Naive thymus-derived CD8-positive, alpha-beta T cell (primary cell): Measurements from ENCODE around the gene ANKRD23. TPM values are rescaled to one million over a fixed set of nuclear protein-coding genes. Genes with fewer than 3 reads are reported as not detected.

Experiments
- ATAC-seq, 2 donors: fragments of 150-1000 bp; cut with Tn5 transposase in 1 of 2; sonication (Bioruptor Pico), chemical (Tn5 transposase) in 1 of 2; 1 replicate in 1 of 2; 2 replicates in 1 of 2; pipeline ENCODE4 v1.10.0; 2021; ENCODE audit warnings: mild to moderate bottlenecking in 2 of 2, moderate library complexity in 2 of 2
- POLR2A ChIA-PET: fragments of 350-600 bp; sonication (Branson Sonifier 250); formaldehyde crosslinking; loops from one replicate; lab custom pipeline; 2021; ENCODE audit warnings: antibody characterized with exemption; lab: Charles Lee
- DNase-seq, 10 donors: peaks; one replicate each; pipeline versions ENCODE4 v3.0.0 to v3.0.0-alpha.2; 2020 to 2022
- H3K27ac Mint-ChIP-seq, 10 donors: one replicate each; pipeline ENCODE4 v1.8.0; 2020 to 2022; ENCODE audit warnings: mild to moderate bottlenecking in 10 of 10, mixed read lengths in 10 of 10, moderate library complexity in 4 of 10, inconsistent platforms in 1 of 10
- H3K27me3 Mint-ChIP-seq, 5 donors: one replicate each; pipeline ENCODE4 v1.8.0; 2021 to 2022; ENCODE audit warnings: mixed read lengths in 5 of 5
- H3K36me3 Mint-ChIP-seq, 3 donors: one replicate each; pipeline ENCODE4 v1.8.0; 2020 to 2022; ENCODE audit warnings: mixed read lengths in 3 of 3, mild to moderate bottlenecking in 2 of 3, inconsistent platforms in 1 of 3
- H3K4me1 Mint-ChIP-seq, 4 donors: one replicate each; pipeline ENCODE4 v1.8.0; 2021 to 2022; ENCODE audit warnings: mixed read lengths in 4 of 4
- H3K4me3 Mint-ChIP-seq, 10 donors: one replicate each; pipeline ENCODE4 v1.8.0; 2020 to 2022; ENCODE audit warnings: mild to moderate bottlenecking in 10 of 10, mixed read lengths in 10 of 10, moderate library complexity in 6 of 10, inconsistent platforms in 1 of 10
- H3K9me3 Mint-ChIP-seq, 9 donors: one replicate each; pipeline ENCODE4 v1.8.0; 2020 to 2022; ENCODE audit warnings: mixed read lengths in 9 of 9, mild to moderate bottlenecking in 3 of 9, inconsistent platforms in 1 of 9, moderate library complexity in 1 of 9
- polyA plus RNA-seq, 3 donors: library from polyadenylated mRNA; unstranded; fragments of 300-500 nt; fragmentation: Illumina TruSeq; gene quantifications; one replicate each; pipeline ENCODE4 v1.2.3, GENCODE V29; 2021
- total RNA-seq, 8 experiments: library from RNA in 2 of 8; stranded (reverse) in 2 of 8; gene quantifications; one replicate each; pipeline ENCODE4 v1.2.3 and lab custom pipeline; 2021 to 2026

Gene ANKRD23
- total and polyA plus RNA-seq, 5 experiments from 2014 or later, result 0.15 to 16.2 (median 0.57) TPM

GRCh38 chr2:96830044-96830562 is 13.7 kb downstream of the ANKRD23 start:
- Mint-ChIP-seq H3K27me3 (no peaks in the 10 kb centered on the region), H3K9me3 (no peaks in the 10 kb centered on the region), H3K27ac (peak overlapping the region in 8 of 10 donors; percentile 1 to 80 (median 34)), H3K4me1 (peaks cover 0 to 5% (median 2%) of the 10 kb centered on the region in 4 donors), H3K4me3 (no peak overlapping the region), H3K36me3 (peaks cover 0 to 92% (median 6%) of the 10 kb centered on the region in 3 donors)
- ATAC-seq (no peak), DNase-seq (no peak)
- POLR2A ChIA-PET, result interaction anchor here (0.7 kb wide), 1 partner anchor 10 kb away, joined by 4 read pairs; no protein-coding TSS in a partner anchor

DNA sequence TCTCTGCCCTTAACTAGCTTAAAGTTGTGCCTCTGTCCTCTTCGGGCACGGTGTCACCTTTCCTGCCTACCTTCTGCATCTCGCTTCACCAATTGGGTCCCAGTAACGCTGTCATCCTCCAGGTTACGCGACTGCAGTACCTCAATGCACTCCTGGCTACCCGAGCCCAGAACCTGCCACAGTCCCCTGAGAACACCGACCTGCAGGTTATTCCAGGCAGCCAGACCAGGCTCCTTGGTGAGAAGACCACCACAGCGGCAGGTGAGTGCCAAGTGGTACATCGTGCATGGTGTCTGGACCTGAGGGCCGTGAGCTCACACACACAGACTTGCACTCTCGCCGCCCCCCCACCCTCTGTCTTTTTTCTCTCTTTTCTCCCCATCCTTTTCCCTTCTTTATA is 14.9 kb downstream of the ANKRD23 start:
- H3K27ac Mint-ChIP-seq, result no peak overlapping the region
- peaks cover 0 to 13% (median 7%) of the 10 kb centered on the region in 4 donors for H3K4me1 Mint-ChIP-seq
- no peaks in the 10 kb centered on the region for H3K9me3 Mint-ChIP-seq
- POLR2A ChIA-PET, result interaction anchor here (0.7 to 1.6 kb wide), 4 partner anchors 10 to 23 kb away, joined by 3 to 5 read pairs (median 4); no protein-coding TSS in a partner anchor
- DNase-seq, result no peak
- peaks cover 0 to 95% (median 6%) of the 10 kb centered on the region in 3 donors for H3K36me3 Mint-ChIP-seq
- H3K4me3 Mint-ChIP-seq, result no peak overlapping the region
- ATAC-seq, result no peak
- H3K27me3 Mint-ChIP-seq, result no peaks in the 10 kb centered on the region

- no peak overlapping the region for H3K4me3 Mint-ChIP-seq
Observed at GRCh38 chr2:96828436-96828835, 15.4 kb downstream of the ANKRD23 start.

GRCh38 chr2:96826546-96827278 is 17.1 kb downstream of the ANKRD23 start:
- no peak overlapping the region for H3K27ac Mint-ChIP-seq
- POLR2A ChIA-PET, result no interaction called here
- no peak for ATAC-seq
- no peaks in the 10 kb centered on the region for H3K9me3 Mint-ChIP-seq
- no peaks in the 10 kb centered on the region for H3K27me3 Mint-ChIP-seq
- H3K4me3 Mint-ChIP-seq, result no peak overlapping the region
- H3K36me3 Mint-ChIP-seq, result peaks cover 0 to 77% (median 2%) of the 10 kb centered on the region in 3 donors
- peaks cover 6 to 22% (median 7%) of the 10 kb centered on the region in 4 donors for H3K4me1 Mint-ChIP-seq
- DNase-seq, result peak in 1 of 10 donors; percentile 40

More at GRCh38 chr2:96828436-96828835, 15.4 kb downstream of the ANKRD23 start:
- peaks cover 0 to 16% (median 7%) of the 10 kb centered on the region in 4 donors for H3K4me1 Mint-ChIP-seq
- no peak overlapping the region for H3K27ac Mint-ChIP-seq
- H3K9me3 Mint-ChIP-seq, result no peaks in the 10 kb centered on the region
- H3K27me3 Mint-ChIP-seq, result no peaks in the 10 kb centered on the region
- H3K36me3 Mint-ChIP-seq, result peaks cover 0 to 91% (median 6%) of the 10 kb centered on the region in 3 donors
- POLR2A ChIA-PET, result interaction anchor here (1.5 to 1.6 kb wide), 2 partner anchors 10 to 12 kb away, joined by 3 to 5 read pairs; no protein-coding TSS in a partner anchor
- ATAC-seq (no peak), DNase-seq (no peak)

DNA sequence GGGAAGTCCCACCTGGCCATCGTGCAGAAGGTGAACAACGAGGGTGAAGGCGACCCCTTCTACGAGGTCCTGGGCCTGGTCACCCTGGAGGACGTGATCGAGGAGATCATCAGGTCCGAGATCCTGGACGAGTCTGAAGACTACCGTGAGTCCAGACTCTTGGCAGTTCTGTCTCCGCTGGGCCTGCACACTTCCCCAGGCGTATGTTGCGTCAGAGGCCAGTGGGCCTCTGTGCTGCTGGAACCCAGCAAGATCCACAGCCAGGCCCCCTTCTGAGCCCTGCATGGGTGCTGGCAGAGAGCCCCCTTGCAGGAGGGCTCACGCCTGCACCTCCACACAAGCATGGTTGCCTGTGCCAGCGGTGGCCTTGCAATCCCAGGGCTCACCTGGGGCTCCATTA is 18.8 kb downstream of the ANKRD23 start:
- H3K4me3 Mint-ChIP-seq, result no peak overlapping the region
- no peaks in the 10 kb centered on the region for H3K27me3 Mint-ChIP-seq
- peaks cover 0 to 72% (median 0%) of the 10 kb centered on the region in 3 donors for H3K36me3 Mint-ChIP-seq
- no peak for DNase-seq
- H3K9me3 Mint-ChIP-seq, result no peaks in the 10 kb centered on the region
- ATAC-seq, result no peak
- peaks cover 14 to 37% (median 21%) of the 10 kb centered on the region in 4 donors for H3K4me1 Mint-ChIP-seq
- peak overlapping the region in 1 of 10 donors; percentile 28 for H3K27ac Mint-ChIP-seq
- POLR2A ChIA-PET, result no interaction called here

DNA sequence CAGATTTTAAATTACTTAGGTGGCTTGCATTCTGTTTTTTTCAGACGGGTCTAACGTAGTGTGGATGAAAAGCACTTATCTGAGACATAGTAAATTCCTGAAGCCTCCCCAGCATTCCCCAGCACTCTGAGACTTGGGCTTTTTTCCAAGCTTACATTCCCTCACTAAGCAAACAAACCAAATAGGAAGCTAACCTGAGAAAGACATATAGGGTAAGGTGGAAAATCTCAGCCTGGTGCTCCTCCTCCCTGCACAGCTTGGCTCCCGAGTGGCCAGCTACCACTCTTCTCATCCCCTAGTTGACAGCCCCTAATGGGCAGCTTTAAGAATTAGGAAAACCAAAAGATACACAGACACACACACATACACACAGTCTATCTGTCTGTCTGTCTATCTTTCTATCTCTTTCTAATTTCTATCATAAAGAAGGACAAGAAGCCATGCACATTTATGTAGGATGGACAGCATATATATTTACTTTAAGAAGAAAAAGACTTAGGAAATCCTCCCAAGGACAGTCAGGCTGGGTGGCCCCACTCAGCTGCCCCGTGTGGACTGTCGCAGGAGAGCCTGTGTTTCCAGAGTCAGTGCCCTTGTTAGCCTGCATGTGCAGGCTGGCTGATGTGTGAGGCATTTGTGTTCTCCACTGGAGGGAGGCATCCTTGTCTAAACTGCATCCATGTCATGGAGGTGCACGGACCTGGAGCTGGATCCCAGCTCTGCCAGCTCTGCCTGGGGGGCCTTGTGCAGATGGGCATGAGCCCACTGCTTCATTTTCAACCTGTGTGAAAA is 19.5 kb downstream of the ANKRD23 start:
- Mint-ChIP-seq H3K9me3 (no peaks in the 10 kb centered on the region), H3K27ac (peak overlapping the region in 3 of 10 donors; percentile 19 to 61 (median 28)), H3K36me3 (peaks cover 0 to 72% (median 0%) of the 10 kb centered on the region in 3 donors), H3K27me3 (no peaks in the 10 kb centered on the region), H3K4me1 (peaks cover 21 to 45% (median 29%) of the 10 kb centered on the region in 4 donors), H3K4me3 (no peak overlapping the region)
- POLR2A ChIA-PET, result no interaction called here
- no peak for ATAC-seq
- no peak for DNase-seq

GRCh38 chr2:96823198-96823597 is 20.6 kb downstream of the ANKRD23 start:
- Mint-ChIP-seq H3K27me3 (no peaks in the 10 kb centered on the region), H3K36me3 (peaks cover 0 to 70% (median 0%) of the 10 kb centered on the region in 3 donors), H3K4me1 (peaks cover 28 to 56% (median 40%) of the 10 kb centered on the region in 4 donors), H3K9me3 (no peaks in the 10 kb centered on the region), H3K27ac (peak overlapping the region in 5 of 10 donors; percentile 20 to 51 (median 29)), H3K4me3 (no peak overlapping the region)
- DNase-seq (no peak), ATAC-seq (no peak)
- POLR2A ChIA-PET, result no interaction called here

DNA sequence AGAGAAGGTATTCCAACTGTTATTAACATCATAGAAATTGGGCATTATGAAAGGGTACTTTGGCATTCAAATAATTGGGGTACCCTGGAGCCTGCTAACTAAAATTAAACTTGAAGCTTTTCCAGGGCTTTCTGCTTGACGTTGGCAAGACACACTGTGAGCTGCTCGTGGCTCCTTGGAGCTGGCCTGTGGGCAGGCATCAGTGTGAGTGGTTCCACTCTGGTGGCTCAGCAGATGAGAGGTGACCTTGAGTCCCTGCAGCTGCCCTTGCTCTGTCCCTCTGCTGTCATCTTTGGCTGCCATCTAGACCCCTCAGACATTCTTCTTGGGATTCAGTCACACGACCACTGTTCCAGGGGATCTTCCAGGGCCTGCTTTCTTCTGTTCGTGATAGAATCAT is 21.0 kb downstream of the ANKRD23 start:
- ATAC-seq (no peak), DNase-seq (no peak)
- no peak overlapping the region for H3K4me3 Mint-ChIP-seq
- H3K4me1 Mint-ChIP-seq, result peaks cover 28 to 60% (median 44%) of the 10 kb centered on the region in 4 donors
- no peaks in the 10 kb centered on the region for H3K9me3 Mint-ChIP-seq
- no peaks in the 10 kb centered on the region for H3K27me3 Mint-ChIP-seq
- peaks cover 0 to 66% (median 0%) of the 10 kb centered on the region in 3 donors for H3K36me3 Mint-ChIP-seq
- POLR2A ChIA-PET, result no interaction called here
- H3K27ac Mint-ChIP-seq, result peak overlapping the region in 5 of 10 donors; percentile 9 to 51 (median 29)

- H3K9me3 Mint-ChIP-seq, result no peaks in the 10 kb centered on the region
- peak overlapping the region in 5 of 10 donors; percentile 32 to 88 (median 77) for H3K27ac Mint-ChIP-seq
- ATAC-seq, result no peak
- peak in 1 of 10 donors; percentile 8 for DNase-seq
- peak overlapping the region in 5 of 10 donors; percentile 19 to 87 (median 48) for H3K4me3 Mint-ChIP-seq
- peaks cover 0 to 50% (median 0%) of the 10 kb centered on the region in 3 donors for H3K36me3 Mint-ChIP-seq
- no peaks in the 10 kb centered on the region for H3K27me3 Mint-ChIP-seq
- H3K4me1 Mint-ChIP-seq, result peaks cover 30 to 68% (median 51%) of the 10 kb centered on the region in 4 donors
- POLR2A ChIA-PET, result interaction anchor here (1.0 kb wide), 2 partner anchors 13 to 31 kb away, joined by 4 to 5 read pairs; no protein-coding TSS in a partner anchor
Observed at GRCh38 chr2:96821113-96821675, 22.6 kb downstream of the ANKRD23 start.

DNA sequence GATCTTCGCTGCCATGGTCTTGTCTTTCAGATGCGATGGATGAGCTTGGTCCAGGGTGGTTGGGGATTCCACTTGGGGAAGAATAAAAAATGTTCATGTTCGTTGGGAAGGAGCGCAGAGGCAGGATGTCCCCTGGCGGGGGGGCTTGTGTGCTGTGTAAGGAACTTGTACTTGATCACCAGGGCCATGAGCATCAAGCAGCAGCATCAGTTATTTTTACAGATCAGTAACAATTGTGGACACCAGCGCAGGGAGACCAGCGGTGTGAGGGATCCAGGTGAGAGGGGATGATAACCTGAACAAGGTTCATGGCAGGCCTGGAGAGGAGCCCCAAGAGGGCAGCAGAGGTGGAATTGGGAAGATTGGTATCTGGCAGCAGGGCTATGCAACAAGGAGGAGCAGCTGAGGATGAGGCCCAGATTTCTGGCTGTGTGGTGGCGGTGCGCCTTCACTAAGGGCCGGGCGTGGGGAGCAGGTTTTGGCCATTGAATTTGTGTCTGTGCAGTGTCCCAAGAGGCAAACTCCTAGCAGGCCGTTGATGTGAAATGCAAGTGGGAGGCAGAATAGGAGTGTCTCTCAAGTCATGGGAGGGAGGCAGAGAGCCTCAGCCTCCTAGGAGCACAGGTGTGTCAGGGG is 23.8 kb downstream of the ANKRD23 start:
- H3K27ac Mint-ChIP-seq, result peak overlapping the region; percentile 12 to 83 (median 50)
- peak overlapping the region; percentile 4 to 89 (median 86) for H3K4me3 Mint-ChIP-seq
- peaks cover 0 to 40% (median 0%) of the 10 kb centered on the region in 3 donors for H3K36me3 Mint-ChIP-seq
- H3K9me3 Mint-ChIP-seq, result no peaks in the 10 kb centered on the region
- peak in 1 of 10 donors; percentile 43 for DNase-seq
- H3K4me1 Mint-ChIP-seq, result peaks cover 33 to 70% (median 57%) of the 10 kb centered on the region in 4 donors
- no peak for ATAC-seq
- POLR2A ChIA-PET, result interaction anchor here (1.0 to 1.7 kb wide), 2 partner anchors 23 to 32 kb away, joined by 4 to 5 read pairs; no protein-coding TSS in a partner anchor
- H3K27me3 Mint-ChIP-seq, result no peaks in the 10 kb centered on the region

- Mint-ChIP-seq H3K27ac (peak overlapping the region in 8 of 10 donors; percentile 3 to 79 (median 54)), H3K36me3 (peaks cover 0 to 33% (median 0%) of the 10 kb centered on the region in 3 donors), H3K4me3 (peak overlapping the region; percentile 56 to 89 (median 86)), H3K4me1 (peaks cover 32 to 66% (median 58%) of the 10 kb centered on the region in 4 donors), H3K9me3 (no peaks in the 10 kb centered on the region), H3K27me3 (no peaks in the 10 kb centered on the region)
- ATAC-seq (no peak), DNase-seq (peak in 1 of 10 donors; percentile 45)
- POLR2A ChIA-PET, result interaction anchor here (1.7 to 4.8 kb wide), 2 partner anchors 20 to 23 kb away, joined by 5 to 32 read pairs; no protein-coding TSS in a partner anchor
Observed at GRCh38 chr2:96819128-96819875, 24.5 kb downstream of the ANKRD23 start.
